22Rv1 (cell line): ENCODE results near the gene FCHSD1.
A peak's percentile ranks its signal among the peaks of the same experiment; 100 is the strongest.

Source experiments
- H3K27ac ChIP-seq: fragments of 450-650 bp; 2 replicates; pipeline ENCODE4 v1.5.1; 2017
- CTCF ChIP-seq: fragments of 450-650 bp; IDR thresholded peaks from 2 replicates; pipeline ENCODE4 v1.5.1; 2017; ENCODE audit warnings: mild to moderate bottlenecking
- ZFX ChIP-seq: fragments of 450-650 bp; IDR thresholded peaks from 2 replicates; pipeline ENCODE4 v1.6.1; 2017; ENCODE audit warnings: antibody characterized with exemption, borderline replicate concordance

The FCHSD1 gene

GRCh38 chr5:141651728-141652105 lies 499 bp upstream of the FCHSD1 start:
- TF ChIP-seq CTCF, result no peak
- no peak for TF ChIP-seq ZFX
- H3K27ac ChIP-seq, result no peak overlapping the region

- H3K27ac ChIP-seq, result no peak overlapping the region
- no peak for TF ChIP-seq ZFX
- TF ChIP-seq CTCF, result no peak
Measured at GRCh38 chr5:141649972-141650371, 1.2 kb downstream of the FCHSD1 start.

- H3K27ac ChIP-seq, result no peak overlapping the region
- TF ChIP-seq CTCF (no peak), ZFX (no peak)
Measured at GRCh38 chr5:141649056-141649688, 2.0 kb downstream of the FCHSD1 start.

- no peak for TF ChIP-seq CTCF
- H3K27ac ChIP-seq, result no peak overlapping the region
Measured at GRCh38 chr5:141647851-141648250, 3.4 kb downstream of the FCHSD1 start.

GRCh38 chr5:141647242-141647641 lies 4.0 kb downstream of the FCHSD1 start:
- TF ChIP-seq ZFX (no peak), CTCF (no peak)

GRCh38 chr5:141646026-141646425 lies 5.2 kb downstream of the FCHSD1 start:
- H3K27ac ChIP-seq, result no peak overlapping the region
- TF ChIP-seq CTCF (no peak), ZFX (no peak)

More at GRCh38 chr5:141647242-141647641, 4.0 kb downstream of the FCHSD1 start:
- no peak overlapping the region for H3K27ac ChIP-seq

GRCh38 chr5:141641634-141642267 lies 9.5 kb downstream of the FCHSD1 start:
- TF ChIP-seq CTCF (no peak), ZFX (no peak)
- H3K27ac ChIP-seq, result peak overlapping the region; percentile 7; the same call in 1 of the 2 replicates
